ENCODE measurements around the gene UCN3.

DNA sequence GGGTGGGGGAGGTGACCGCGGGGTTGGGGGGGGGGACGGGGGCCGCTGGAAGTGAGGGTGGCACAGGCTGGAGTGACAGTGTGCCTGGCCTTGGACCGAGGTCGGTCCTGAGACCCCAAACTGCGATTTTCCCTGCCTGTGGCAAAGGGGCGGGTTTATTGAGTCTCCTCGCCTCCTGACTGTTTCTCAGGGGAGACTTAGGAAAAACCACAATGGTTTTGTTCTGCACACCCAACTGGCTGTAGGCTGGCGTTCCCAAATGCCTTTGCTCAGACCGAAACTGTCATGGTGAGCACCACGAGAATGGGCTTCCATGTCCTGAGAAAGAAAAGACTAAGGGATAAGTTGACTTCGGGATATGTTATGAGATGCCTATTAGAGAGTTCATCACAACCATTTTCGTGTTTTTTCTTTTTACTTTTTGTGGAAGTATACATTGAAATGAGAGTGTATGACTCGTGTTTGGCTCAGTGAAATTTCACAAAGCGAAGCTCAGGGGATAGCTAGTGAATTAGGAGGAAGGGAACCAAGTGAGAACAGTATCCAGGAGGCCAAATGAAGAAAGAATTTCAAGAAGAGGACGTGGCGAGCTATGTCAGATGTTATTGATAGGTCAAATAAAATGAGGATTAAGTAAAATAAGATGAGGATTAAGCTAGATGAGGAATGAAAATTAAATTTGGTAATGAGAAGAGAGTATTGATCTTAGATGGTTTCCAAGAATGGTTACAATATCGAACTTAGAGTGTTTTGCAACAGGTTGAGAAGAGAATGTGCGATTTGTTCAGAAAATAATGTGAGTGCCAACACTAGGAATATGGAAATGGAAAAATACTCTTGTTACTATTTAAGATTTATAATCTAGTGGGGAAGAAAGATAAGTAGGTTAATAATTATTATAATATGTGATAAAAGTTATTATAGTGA lies 48.5 kb downstream of the UCN3 start:
- TF ChIP-seq, protein P1, sequence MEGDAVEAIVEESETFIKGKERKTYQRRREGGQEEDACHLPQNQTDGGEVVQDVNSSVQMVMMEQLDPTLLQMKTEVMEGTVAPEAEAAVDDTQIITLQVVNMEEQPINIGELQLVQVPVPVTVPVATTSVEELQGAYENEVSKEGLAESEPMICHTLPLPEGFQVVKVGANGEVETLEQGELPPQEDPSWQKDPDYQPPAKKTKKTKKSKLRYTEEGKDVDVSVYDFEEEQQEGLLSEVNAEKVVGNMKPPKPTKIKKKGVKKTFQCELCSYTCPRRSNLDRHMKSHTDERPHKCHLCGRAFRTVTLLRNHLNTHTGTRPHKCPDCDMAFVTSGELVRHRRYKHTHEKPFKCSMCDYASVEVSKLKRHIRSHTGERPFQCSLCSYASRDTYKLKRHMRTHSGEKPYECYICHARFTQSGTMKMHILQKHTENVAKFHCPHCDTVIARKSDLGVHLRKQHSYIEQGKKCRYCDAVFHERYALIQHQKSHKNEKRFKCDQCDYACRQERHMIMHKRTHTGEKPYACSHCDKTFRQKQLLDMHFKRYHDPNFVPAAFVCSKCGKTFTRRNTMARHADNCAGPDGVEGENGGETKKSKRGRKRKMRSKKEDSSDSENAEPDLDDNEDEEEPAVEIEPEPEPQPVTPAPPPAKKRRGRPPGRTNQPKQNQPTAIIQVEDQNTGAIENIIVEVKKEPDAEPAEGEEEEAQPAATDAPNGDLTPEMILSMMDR (IDR thresholded peaks at IDR 0.05; ENCODE audit: low read depth, low read length) = no peak
- TF ChIP-seq POLR2A (IDR thresholded peaks at IDR 0.05; ENCODE audit: extremely low read depth, insufficient read length) = no peak
